ELR (cell line): ENCODE data around the gene HES3.

Source experiments
- DNase-seq: peaks from one replicate; pipeline ENCODE4 v3.0.0-alpha.2; 2015; ENCODE audit warnings: low read depth

Gene HES3

DNA sequence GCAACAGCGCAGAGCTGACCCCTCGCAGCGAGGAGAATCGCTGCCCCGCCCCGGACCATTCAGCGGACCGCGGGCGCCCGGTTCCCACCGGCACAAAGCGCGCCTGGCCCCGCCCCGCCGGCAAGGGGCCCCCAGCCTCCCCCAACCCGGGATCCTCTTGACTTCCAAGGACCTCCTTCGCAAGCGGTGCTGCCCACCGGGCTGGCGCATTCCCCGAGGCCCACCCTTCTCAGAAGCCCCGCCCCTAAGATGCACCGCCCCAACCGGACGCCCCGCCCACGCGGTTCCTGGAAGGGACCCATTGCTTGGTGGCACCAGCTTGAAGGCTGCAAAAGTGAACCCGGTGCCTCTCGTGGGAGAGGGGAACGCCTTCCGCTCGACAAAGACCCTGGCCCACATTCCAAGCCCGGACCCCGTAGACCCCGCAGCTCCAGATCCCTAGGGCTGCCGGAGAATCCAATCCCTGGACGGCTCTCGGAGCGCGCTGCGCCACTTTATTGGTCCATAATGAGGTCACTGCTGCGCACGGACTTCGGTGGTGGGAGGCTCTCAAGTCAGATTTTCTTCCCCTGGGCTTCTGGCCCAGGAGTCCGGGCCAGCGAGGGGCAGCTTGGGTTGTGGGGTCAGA lies 2.0 kb downstream of the HES3 start:
- peak; percentile 37 for DNase-seq

GRCh38 chr1:6246497-6247467 lies 2.8 kb downstream of the HES3 start:
- DNase-seq, result peak; percentile 71

DNA sequence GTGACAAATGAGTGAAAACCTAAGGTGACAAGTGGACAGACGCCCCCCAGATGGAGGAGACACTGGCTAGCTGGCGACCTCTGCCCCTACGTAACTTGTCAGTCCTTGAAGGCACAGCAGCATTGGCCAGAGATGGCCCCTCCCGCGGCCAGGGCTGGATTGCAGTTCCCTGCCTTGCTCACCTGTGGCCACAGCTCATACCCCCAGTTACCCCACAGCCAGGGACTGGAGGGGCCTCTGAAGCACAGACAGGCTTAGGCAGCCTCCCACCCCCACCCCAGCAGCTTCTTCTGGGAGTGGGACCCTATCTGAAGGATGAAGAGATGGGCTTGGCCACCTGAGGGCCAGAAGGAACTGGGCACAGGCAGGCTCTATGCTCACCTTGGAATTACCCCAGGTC lies 3.7 kb downstream of the HES3 start:
- DNase-seq, result no peak

GRCh38 chr1:6248161-6248776 lies 4.3 kb downstream of the HES3 start:
- DNase-seq, result no peak

DNA sequence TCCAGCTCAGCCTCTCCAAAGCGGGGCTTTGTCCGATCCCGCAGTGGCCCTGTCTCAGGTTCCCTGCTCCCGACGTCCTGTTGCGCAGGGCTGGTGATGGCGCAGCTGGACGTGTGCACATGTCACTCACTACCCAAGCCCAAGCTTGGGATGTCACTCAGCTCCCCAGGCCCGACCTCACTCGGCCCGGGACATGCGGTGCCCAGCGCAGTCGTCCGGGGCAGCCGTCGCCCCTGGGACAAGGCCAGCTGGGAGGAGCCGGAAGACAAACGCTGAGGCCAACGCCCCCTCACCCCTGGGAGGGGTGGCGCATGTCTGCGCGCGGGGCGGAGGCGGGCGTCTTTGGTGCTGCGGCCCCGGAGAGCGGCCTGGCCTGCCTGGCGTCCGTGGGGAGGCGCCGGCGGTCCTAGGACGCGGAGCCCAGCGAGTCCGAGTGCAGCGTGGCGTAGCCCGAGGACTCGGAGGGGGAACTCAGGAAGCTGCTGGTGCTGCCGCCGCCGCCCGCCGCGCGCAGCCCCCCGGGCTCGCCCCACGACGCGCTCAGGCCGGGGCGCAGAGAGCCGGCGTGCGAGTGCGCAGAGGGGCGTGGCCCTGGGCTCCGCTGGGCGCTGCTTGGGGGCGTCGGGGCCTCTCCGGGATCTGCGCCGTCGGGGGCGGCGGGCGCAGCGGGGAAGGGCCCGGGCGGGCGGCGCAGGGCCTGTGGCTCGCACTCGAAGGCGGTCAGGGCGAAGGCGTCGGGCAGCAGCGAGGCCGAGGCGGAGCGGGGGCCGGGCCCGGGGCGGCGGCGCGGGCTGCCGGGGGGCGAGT lies 5.2 kb downstream of the HES3 start:
- DNase-seq, result peak; percentile 22

- DNase-seq, result no peak
Observed at GRCh38 chr1:6249739-6250689, 6.0 kb downstream of the HES3 start.

- DNase-seq, result no peak
Observed at GRCh38 chr1:6251233-6251632, 7.3 kb downstream of the HES3 start.

DNA sequence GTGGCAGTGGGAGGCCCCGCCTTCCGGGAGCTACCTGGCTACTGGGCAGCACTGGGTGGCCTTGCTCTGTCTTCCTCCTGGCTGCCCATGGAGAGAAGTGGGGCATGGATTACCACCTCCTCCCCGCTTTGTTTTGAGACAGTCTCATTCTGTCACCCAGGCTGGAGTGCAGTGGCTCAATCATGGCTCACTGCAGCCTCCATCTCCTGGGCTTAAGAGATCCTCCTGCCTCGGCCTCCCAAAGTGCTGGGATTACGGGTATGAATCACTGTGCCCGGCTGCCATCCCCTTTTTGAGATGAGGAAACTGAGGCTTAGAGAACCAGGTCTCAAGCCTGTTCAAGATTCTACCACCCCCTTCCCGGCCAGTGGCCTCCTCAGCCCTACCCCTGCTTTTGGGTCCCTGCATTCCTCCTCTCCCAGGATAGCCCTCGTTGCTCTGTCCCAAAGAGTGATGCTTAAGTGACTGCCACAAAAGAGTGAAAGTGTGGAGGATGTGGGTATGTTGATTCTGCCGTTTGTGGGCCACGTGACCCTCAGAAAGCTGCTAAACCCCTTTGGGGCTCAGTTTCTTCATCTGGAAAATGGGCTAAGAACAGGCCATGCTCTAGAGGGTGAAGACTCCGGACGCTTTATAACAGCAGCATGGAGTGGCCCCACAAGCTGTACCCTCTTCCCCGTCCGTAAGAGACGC lies 7.8 kb downstream of the HES3 start:
- no peak for DNase-seq

DNA sequence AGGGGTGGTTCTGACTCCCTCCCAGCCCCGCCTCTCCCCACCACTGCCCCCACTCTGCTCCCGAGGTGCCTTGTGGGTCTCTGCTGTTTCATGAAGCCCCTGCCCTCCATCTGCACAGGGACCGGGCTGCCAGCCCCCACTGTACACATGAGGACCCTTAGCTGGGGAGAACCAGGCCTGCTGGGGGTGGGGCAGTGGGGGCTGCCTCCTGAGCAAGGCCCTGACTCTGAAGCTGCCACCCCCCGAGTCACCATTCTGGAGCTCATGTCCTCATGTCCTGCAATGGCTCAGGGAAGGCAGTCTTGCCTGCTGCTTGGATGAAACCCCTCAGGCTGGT lies 8.4 kb downstream of the HES3 start:
- DNase-seq, result no peak

- no peak for DNase-seq
Observed at GRCh38 chr1:6253380-6253779, 9.4 kb downstream of the HES3 start.

GRCh38 chr1:6254691-6255090 lies 10.7 kb downstream of the HES3 start:
- DNase-seq, result no peak

- no peak for DNase-seq
Observed at GRCh38 chr1:6256645-6257044, 12.7 kb downstream of the HES3 start.

- peak; percentile 63 for DNase-seq
Observed at GRCh38 chr1:6257541-6258069, 13.6 kb downstream of the HES3 start.

DNA sequence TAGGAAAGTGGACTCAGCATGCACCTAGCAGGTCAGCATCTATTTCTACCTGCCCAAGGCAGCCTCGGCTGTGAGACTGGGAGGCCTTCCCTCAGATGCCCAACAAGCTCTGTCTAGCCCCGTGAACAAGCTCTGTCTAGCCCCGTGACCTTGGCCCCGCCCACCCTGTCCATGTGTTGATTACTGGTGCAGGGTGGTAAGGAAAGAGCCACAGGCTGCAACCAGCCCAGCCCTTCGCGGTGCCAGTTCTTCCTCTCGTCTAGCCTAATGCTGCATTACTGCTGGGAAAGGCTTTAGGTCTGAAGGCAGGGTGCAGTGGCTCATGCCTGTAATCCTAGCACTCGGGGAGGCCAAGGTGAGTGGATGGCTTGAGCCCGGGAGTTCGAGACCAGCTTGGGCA lies 14.7 kb downstream of the HES3 start:
- DNase-seq, result no peak

GRCh38 chr1:6259491-6260362 lies 15.7 kb downstream of the HES3 start:
- peak; percentile 84 for DNase-seq

DNA sequence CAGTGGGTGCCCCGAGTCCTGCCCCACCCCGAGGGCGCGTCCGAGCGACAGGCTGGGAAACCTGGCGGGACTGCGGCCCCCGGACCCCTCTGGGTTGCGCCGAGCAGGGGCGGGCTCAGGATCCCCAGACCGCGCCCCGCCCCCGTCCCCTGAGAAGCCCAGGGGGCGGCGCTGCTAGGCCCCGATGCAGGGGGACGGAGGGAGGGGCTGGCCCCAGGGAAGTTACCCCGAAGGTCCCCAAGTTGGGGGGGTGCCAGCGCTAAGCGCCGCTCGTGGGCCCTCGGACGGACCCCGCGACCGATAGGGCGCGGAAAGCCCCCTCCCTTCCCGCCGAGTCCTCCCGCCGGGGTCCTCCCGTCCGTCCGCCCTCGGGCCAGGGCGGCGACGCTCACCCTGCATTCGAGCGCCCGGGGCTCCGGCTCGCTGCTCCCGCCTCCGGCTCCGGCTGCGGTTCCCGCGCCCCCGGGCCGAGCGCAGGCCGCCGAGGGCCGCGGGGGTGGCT lies 16.5 kb downstream of the HES3 start:
- peak; percentile 45 for DNase-seq

DNA sequence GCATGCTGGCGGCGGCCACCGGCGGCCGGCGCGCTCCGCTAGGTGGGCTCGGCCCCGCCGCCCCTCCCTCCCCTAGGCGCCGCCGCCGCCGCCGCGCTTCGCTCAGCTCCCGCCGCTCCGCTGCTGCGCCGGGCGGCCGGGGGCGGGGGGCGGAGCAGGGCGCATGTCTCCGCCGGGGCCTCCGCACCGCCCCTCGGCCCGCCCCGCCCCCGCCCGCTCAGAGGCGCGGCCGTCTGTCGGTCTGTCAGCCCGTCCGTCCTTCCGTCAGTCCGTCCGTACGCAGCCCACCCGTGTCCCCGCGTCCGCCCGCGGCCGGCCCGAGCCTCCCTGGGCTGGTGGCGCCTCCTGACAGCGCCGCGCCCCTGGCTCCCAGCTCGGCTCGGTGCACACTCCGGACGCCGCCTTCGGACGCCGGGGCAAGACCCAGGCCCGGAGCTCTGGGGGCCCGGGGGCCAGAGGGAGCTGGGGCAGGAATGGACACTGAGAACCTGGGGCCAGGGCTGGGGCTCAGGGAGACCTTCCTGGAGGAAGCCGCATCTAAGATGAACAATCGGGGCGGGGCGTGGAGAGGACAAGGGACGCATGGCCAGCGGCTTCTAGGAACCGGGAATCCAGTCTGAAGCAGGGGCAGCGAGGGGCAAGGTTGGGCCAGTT lies 17.1 kb downstream of the HES3 start, which contains the start of gene GPR153:
Gene GPR153 (minus strand): TSS at position 138 of the 654 bp plus-strand sequence. CDS start 6,193 bp downstream, outside the sequence.
- DNase-seq, result peak; percentile 59

- no peak for DNase-seq
Observed at GRCh38 chr1:6261615-6261995, 17.6 kb downstream of the HES3 start.
